Endothelial cell of hepatic sinusoid (primary cell): Measurements from ENCODE around the gene GLIPR1L1.

ENCODE experiments used
- in situ Hi-C: cut with HindIII; loops from 2 replicates; pipeline ENCODE4 v1.10.0; 2017; ENCODE audit warnings: low sequenced_read_pairs

The GLIPR1L1 gene, protein sequence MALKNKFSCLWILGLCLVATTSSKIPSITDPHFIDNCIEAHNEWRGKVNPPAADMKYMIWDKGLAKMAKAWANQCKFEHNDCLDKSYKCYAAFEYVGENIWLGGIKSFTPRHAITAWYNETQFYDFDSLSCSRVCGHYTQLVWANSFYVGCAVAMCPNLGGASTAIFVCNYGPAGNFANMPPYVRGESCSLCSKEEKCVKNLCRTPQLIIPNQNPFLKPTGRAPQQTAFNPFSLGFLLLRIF

DNA sequence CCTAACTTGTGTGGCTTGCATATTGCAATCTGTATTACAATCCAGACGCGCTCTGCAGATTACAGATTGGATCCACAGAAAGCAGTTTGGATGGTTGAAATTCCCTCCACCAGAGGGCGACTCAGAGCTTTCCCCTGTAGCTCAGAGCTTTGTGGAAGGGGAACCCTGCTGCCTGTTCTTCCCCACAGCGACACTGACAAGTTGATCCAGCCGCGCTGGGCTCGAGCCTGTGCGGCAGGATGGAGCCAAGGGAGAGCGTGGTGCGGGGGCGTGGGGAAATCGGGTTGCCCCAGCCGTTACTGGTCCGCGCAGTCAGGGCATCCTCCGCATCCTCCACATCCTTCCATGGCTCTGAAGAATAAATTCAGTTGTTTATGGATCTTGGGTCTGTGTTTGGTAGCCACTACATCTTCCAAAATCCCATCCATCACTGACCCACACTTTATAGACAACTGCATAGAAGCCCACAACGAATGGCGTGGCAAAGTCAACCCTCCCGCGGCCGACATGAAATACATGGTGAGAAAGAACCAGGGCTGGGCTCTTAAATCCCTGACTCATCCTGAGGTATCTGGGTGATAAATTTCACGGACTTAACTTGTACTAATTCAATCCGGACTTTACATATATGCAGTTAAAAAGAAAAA lies at the start of gene GLIPR1L1:
TSS of gene GLIPR1L1 (plus strand) at position 287 of the 647 bp plus-strand sequence. CDS start at position 346, 59 bp downstream.
- in situ Hi-C loops, result loop anchor here (5.0 kb wide), 1 partner anchor 148 kb away; the partner anchor contains the start of gene GLIPR1

DNA sequence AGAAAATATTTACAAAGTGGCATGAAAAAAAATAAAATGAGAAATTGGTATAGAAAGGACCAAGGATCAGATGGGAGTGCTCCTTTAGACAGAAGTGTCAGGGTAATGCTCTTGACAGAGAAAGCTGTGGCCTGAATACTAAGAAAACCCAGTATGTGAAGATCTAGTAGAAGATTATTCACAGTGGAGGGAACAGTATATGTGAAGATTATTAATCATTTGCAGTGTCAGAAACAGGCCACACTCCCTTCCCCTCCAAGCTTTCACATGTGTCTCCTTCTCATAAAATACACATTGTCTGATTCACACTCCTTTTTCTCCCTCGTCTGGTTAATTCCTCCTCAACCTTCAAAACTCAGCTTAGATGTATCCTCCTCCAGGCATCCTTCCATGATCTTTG lies 45.6 kb upstream of the GLIPR1L1 start:
- in situ Hi-C loops, result no loop called here

DNA sequence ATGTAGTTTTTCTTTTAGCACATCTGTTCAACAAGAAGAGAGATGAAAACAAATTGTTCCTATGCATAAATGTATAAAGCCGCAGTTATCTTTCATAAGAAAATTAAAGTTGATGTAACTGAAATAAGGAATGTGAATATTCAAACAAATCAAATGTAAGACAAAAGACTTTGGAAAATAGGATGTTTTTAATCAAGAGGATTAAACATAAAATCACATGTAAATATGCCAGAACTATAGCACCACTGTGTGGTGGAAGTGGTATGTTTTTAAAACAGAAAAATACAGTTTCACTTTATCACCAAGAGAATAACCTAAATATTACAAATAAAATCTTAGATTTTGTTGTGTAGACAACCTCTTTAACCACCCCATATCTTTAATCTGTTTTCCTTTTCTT lies 44.7 kb upstream of the GLIPR1L1 start:
- in situ Hi-C loops, result no loop called here

DNA sequence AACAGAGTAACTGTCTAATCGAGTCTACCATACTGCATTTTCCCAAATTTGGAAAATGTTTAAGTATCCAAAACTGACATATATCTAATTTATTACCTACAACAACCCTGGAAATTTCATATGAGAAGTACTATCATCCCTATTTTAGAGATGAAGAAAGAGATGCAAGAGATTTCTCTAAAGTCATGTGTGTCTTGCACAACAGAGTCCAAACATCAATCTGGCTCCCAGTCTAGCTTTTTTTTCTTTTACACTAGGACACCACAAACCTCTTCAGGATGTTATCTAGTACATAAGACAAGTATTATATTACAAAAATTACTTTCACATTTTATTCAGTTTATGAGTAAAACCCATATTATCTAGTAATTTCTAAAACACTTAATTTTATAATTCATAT lies 43.5 kb upstream of the GLIPR1L1 start:
- in situ Hi-C loops, result no loop called here

DNA sequence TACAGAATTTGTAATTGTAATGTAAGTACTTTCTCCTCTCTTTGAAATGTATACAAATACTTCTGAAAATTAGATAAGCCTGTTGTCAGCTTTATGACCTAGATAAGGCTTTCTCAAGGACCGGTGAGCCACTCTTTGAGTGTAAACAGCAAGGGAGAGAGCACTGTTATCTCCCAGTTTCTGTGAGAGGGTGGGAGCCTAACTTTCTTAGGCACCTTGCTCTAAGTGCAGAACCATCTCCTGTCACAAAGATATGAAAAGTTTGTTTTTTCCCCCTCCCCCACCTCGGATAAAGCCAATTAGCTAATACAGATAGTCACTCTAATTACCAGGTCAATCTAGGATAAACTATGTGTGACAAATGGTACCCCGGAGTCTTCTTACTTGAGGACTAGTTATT lies 40.1 kb upstream of the GLIPR1L1 start:
- in situ Hi-C loops, result no loop called here

DNA sequence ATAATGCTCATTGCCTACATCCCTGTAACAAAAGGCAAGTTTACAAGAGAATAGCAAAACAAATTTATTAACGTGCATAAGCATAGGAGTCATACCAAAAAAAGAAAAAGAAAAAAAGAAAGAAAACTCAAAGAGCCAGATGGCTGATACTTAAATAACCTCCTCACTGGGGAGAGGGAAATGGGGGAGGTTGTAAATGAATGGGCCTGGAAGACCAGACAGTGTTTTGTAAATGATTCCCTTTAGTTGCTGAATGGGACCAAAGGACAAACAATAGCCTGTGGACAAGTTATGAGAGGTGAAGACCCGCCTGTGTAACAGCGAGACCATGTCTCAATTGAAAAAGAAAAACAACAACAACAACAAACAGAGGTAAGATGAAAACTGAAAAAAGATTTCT lies 39.7 kb upstream of the GLIPR1L1 start:
- in situ Hi-C loops, result no loop called here

DNA sequence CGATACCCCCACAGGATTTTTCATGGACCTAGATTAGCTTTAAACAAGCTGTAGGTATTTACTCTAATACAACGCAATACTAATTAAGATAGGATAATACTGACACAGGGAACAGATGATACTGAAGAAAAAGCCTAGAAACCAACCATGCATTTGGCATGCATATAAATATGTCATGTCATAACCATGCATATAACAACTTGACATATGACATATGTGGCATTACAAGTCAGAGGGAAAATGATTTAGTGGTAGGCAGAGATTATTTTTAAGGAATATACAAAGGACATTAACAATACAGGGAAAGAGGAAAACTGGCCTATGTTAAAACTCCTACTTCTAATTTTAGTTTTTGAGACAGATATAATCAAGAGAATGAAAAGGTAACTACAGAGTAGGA lies 32.2 kb upstream of the GLIPR1L1 start:
- in situ Hi-C loops, result no loop called here

DNA sequence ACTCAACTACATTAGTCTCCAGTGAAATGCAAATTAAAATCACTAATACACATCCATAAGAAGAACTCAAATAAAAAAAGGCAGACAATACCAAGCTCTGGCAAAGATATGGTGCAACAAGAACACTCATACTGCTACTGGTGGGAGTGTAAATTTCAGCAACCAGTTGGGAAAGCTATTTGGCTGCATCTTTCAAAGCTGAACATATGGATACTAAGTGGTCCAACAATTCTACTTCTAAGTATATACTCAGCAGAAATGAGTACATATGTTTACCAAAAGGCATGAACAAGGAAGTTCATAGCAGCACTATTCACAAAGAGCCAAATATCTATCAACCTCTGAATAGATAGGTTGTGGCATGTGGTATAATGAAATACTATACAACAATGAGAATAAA lies 31.7 kb upstream of the GLIPR1L1 start:
- in situ Hi-C loops, result no loop called here

DNA sequence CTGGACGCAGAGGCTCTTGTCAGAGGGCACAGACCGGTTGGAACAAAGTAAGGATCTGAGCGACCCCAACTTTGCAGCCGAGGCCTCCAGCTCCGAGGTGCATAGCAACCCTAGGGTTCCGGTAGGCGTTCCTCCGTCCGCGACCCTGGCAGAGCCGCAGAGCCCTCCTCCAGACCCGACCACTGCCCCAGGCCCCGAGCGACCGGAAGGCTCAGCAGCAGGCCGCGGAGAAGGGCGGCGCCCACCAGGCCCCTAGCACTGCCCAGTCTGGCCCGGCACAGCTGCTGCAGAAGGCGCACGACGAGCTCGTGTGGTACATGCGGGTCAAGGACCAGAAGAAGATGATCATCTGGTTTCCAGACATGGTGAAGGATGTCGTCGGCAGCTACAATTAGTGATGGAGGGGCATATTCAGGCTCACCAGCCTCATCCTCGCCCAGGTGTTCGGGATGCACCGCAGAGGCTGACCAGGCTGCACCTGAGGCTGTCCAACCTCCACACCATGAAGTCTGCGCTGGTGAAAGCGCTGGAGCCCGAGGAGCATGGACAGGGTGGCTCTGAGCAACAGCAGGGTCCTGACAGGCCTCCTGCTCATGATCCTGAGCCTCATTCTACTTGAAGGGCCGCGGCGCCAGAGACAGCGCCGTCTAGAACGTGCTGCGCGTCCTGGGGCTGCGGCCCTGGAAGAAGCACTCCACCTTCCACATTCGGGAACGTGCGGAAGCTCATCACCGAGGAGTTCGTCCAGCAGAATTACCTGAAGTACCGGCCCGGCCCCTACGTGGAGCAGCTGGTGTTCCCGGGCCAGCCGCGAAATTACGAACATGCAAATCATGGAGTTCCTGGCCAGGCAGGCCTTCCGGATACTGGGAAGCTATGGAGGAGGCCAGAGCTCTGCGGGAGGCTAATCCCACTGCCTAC lies 28.8 kb upstream of the GLIPR1L1 start:
- in situ Hi-C loops, result no loop called here

DNA sequence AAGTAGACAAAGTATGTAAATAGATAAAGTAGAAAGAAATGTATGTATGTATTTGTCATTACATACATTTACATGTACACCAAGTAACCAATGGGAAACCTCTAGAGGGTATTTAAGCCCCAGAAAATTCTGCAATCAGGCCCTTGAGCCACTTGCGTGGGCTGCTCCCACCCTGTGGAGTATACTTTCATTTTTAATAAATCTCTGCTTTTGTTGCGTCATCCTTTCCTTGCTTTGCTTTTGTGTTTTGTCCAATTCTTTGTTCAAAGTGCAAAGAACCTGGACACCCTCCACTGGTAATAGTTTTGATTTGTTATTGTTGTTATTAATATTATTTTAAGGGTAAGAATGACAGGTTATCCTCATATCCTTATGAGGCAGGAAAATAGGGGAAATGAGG lies 26.2 kb upstream of the GLIPR1L1 start:
- in situ Hi-C loops, result no loop called here

DNA sequence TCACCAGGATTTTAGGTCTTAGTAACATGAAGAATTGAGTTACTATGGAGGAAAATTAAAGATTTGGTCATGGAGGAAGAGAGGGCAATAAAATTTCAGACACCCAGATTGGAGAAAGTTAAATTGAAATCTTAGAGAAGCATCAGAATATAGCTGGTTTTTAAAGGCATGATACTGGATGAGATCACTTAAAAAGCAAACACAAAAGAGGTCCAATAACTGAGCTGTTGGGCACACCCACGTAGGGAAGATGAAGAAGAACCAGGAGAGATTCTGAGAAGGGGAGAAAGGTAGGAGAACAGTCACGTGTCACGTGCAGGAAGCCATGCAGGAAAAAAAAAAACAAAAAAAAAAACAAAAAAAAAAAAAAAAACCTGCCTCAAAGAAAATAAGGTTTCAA lies 23.1 kb upstream of the GLIPR1L1 start:
- in situ Hi-C loops, result no loop called here

DNA sequence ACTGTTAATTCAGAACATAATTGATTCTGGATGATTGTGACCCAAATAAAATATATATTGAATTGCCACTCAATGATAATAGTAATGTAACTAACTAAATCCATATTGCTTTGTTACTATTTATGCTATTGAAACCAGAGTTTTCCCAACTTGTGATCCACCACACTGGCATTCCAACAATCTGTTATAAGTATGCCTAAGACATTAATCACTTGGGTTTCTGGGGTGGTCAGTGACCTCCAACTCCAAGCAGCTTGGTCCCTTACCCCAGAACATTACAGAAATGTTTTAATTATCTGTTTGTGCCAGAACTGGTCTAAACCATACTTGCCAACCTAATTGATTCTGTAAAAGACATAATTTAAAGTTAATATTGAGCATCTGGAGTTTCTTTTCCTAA lies 19.0 kb upstream of the GLIPR1L1 start:
- in situ Hi-C loops, result no loop called here

DNA sequence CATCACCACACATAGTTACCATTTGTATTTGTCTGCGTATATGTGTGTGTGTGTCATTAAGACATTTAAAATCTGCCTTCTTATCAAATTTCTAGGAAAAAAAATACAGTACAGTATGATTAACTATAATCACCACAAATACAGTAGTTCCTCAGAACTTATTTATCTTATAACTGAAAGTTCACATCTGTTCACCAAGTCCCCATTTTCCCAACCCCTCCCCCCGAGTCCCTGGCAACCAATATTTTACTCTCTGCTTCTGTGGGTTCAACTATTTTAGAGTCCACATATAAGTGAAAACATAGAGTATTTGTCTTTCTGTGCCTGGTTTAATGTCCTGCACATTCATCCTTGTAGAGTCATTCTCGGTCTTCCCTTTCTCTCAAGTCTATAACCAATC lies 16.7 kb upstream of the GLIPR1L1 start:
- in situ Hi-C loops, result no loop called here

DNA sequence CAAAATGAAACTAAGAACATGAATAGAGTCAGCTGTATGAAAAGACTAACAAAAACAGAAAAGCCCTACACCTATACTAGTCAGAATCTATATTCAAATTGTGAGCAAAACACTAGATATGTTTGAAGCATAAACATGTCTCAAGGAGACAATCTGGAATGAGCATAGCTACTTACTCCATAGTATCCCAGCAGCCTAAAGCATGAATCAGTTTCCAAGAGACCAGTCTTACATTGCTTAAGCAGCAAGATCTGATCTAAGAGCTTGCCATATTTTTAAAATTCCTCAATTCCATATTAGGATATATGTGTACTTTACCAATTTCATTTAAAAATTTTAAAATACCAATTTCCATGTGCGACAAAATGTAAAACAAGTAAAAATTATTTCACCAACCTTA lies 12.0 kb upstream of the GLIPR1L1 start:
- in situ Hi-C loops, result no loop called here

DNA sequence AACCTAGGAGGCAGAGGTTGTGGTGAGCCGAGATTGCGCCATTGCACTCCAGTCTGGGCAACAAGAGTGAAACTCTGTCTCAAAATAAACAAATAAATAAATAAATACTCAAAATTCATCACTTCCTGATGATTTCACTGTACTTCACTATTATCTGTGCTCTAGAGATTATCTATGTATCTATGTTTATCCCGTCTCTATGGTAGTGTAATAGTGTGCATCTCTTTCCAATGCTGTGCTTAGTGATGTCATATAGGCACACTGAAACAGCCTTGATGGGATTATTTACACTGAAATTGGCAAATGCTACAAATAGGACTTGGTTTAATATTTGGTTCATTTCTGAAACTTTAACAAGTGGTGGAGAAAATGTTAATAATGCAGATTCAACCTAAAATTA lies 10.8 kb upstream of the GLIPR1L1 start:
- in situ Hi-C loops, result no loop called here

DNA sequence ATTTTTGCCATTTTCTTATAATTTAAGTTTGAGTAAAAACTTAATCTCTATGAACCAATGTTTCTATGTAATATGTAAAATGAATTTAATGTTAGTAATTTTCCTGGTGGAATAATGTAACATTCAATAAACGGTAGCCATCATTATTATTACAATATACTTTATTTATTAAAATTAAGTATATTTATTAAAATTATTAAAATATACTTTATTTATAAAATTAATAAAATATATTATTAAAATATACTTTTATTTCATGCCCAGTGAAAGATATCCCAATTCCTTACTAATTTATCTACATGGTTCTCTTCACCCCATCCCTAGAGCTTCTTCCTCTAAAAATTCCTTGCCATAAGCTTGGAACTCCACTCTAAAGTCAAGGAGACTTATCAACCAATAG lies 6.8 kb upstream of the GLIPR1L1 start:
- in situ Hi-C loops, result no loop called here

DNA sequence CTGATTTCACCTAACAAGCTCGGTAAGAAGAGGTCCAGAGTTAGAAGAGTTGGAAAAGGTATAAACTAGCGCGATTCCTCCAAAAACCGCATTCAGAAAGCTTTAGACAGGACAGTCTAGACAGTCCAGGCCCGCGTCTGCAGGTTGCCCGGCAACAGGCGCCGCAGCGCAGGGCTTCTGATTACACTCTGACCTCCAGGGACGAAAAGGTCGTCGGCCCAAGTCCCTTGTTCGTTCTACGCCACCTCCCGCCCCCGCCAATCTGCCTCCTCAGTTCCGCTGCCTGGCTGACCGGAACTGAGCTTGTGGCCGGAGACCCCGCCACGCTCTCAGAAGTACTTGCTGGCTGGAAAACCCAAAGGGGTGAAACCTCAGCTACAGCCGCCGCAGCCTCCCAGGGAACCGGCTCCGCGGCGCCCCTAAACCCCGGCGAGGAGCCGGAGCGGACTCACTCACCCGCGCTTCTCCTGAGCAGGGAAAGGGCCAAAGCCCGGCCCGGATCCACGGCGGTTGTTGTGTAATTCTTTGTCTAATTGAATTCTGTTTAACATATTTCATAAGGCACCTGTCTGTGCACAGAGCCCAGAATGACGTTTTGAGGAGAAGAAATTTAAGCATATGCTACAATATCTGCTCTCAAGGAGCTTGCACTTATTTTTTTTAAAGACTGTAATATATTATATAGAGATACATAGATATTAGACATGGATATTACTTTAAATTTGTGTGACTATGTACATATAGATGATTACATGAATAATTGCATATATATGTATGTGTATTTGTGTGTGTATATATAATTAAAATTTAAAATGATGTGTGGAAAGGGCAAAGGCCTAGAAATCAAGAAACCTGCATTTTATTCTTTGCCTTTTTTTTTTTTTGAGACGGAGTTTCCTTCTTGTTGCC lies 4.3 kb upstream of the GLIPR1L1 start, which contains the start of gene CAPS2:
TSS of gene CAPS2 (minus strand) at position 407 of the 909 bp plus-strand sequence. CDS start 3,826 bp downstream, outside the sequence.
- in situ Hi-C loops, result loop anchor here (5.0 kb wide), 1 partner anchor 152 kb away; the partner anchor contains the start of gene GLIPR1

DNA sequence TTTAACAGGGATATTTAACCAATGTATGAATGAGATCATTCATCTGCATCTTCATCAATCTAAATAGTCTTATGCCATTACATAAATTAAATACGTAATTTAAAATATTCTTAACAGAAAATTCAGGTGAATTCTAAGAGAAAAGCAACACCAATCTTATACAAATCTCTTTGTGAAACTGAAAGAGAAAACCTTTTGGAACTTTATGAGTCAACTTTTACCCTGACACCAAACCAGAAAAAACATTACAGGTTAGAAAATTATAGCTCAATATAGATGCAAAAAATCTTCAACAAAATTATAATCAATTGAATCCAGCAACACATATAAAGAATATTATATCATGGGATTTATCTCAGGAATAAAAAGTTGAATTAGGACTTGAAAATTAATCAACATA lies 3.4 kb downstream of the GLIPR1L1 start:
- in situ Hi-C loops, result no loop called here

DNA sequence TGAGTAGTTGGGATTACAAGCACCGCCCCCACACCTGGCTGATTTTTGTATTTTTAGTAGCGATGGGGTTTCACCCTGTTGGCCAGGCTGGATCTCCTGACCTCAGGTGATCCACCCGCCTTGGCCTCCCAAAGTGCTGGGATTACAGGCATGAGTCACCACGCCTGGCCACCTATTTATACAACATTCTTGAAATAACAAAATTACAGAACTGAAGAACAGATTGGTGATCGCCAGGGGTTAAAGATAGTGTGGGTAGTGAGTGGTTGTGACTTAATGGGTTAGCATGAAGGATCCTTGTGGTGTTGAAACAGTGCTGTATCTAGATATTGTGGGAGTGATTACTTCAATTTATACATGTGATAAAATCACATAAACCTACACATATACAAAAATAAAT lies 7.4 kb downstream of the GLIPR1L1 start:
- in situ Hi-C loops, result no loop called here

DNA sequence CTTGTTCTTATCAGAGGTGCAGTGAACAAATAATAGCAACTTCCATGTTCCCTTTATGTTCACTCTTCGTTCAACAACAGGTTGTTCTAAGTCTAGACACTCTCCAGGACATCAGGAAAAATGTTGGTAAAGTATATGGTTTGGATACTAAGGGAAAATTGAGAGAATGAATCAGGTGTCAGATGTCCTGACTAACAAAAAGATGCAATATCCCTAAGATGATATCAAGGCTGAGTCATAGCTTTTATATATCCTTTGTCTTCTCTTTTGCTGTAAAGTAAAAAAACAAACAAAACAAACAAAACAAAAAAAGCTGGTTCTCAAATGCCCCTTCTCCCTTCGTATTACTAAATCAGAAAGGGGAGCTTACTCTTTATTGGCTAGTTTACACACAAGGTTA lies 11.1 kb downstream of the GLIPR1L1 start:
- in situ Hi-C loops, result no loop called here
